Astrocyte of the spinal cord (primary cell): ENCODE results near the gene FBXL13.
"Not testable (repeated sequence)": the region's sequence is repeated elsewhere in the genome, so short reads cannot be mapped to it uniquely, and the experiment has no call there.

Experiments used
- DNase-seq: peaks from one replicate; pipeline ENCODE4 v3.0.0; 2011; ENCODE audit warnings: low read depth, low spot score
- H3K4me3 ChIP-seq: 2 replicates; pipeline ENCODE4 v1.5.1; 2011; ENCODE audit warnings: low read depth, mild to moderate bottlenecking, low read length, moderate library complexity
- in situ Hi-C: cut with HindIII; loops from 2 replicates; pipeline ENCODE4 v1.10.0; 2017; ENCODE audit warnings: low sequenced_read_pairs
- TF ChIP-seq, protein P1 (sequence below): IDR thresholded peaks from 2 replicates; pipeline ENCODE4 v1.5.1; 2012; ENCODE audit warnings: low read depth, mild to moderate bottlenecking, low read length, inconsistent platforms

The FBXL13 gene

DNA sequence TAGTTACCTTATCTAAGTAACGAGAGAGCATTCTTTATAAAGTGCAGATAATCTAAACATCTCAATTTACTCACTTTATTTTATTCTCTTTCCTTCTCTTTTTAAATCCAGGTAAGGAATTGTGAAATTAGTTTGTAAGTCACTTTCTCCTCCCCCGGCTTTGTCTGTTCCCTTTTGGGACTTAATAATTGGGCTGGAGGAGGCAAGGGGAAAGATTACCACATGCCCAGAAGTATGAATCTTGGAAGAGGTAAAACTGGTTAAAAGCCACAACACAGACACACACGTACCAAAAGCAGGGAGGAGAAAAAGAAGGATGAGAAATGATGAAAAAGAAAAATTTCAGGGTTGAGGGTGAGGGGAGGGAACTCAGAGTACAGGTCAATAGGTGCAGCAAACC, 225.1 kb downstream of the FBXL13 start:
- in situ Hi-C loops, result no loop called here
- TF ChIP-seq, protein P1, sequence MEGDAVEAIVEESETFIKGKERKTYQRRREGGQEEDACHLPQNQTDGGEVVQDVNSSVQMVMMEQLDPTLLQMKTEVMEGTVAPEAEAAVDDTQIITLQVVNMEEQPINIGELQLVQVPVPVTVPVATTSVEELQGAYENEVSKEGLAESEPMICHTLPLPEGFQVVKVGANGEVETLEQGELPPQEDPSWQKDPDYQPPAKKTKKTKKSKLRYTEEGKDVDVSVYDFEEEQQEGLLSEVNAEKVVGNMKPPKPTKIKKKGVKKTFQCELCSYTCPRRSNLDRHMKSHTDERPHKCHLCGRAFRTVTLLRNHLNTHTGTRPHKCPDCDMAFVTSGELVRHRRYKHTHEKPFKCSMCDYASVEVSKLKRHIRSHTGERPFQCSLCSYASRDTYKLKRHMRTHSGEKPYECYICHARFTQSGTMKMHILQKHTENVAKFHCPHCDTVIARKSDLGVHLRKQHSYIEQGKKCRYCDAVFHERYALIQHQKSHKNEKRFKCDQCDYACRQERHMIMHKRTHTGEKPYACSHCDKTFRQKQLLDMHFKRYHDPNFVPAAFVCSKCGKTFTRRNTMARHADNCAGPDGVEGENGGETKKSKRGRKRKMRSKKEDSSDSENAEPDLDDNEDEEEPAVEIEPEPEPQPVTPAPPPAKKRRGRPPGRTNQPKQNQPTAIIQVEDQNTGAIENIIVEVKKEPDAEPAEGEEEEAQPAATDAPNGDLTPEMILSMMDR, result no peak
- H3K4me3 ChIP-seq, result no peak overlapping the region

DNA sequence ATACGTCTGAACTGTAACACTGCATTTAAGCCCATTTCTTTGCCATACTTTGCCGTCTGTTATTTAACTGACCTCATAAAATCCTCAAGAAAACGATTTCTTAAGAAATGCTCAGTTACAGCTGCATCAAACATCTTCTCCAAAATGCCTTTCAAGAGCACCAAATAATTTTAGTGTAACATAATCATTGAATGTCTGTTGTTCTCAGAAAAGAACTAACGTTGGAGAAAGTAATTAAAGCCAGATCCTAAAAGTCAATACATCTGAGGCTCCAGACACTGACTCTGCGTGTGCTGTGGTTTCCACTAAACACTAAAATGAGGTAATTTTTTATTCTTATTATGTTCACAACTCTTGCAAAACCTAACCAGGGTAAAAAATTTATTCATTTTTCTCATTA, 225.5 kb downstream of the FBXL13 start:
- DNase-seq, result no peak

More for the DNA sequence above, 225.1 kb downstream of the FBXL13 start:
- no peak for DNase-seq

DNA sequence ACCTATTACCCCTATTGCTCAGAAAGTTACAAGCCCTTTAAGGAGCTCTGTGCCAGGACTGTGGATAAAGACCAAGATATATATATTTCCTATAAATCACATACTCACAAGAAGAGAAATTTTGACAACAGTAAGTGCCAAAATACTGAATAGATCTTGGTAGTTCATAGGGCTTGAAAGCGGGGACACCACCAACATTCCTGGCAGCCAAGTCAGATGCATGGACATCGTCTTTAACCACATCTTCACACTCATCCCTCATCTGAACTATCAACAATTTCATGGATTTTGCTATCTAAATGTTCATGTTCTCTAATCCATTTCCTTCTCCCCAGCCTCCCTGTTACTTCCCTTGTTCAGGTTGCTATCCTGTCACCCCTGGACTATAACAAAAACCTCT, 229.2 kb downstream of the FBXL13 start:
- no peak overlapping the region for H3K4me3 ChIP-seq
- in situ Hi-C loops, result no loop called here
- TF ChIP-seq, protein P1, result no peak
- no peak for DNase-seq

More for the DNA sequence above, 225.5 kb downstream of the FBXL13 start:
- in situ Hi-C loops, result no loop called here
- no peak overlapping the region for H3K4me3 ChIP-seq
- TF ChIP-seq, protein P1, result no peak

DNA sequence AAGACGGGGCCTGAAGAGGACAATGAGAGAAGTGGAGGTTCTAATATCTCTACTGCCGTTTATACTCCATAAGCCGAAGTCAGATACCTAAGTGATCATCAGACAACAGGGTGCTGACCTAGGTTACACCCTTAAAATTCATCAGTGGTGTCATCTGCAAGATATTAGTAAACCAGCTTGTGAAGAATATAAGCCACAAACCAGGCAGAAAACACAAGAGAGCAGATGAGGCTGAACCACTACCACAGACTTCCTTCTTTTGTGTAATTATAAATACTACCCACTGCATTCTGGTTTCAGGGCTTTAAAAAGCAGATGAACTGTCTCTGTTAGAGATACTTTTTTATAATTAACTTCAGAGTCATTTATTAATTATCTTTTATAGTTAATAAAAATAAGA, 230.7 kb downstream of the FBXL13 start:
- in situ Hi-C loops, result no loop called here
- TF ChIP-seq, protein P1, result no peak
- no peak overlapping the region for H3K4me3 ChIP-seq
- no peak for DNase-seq

DNA sequence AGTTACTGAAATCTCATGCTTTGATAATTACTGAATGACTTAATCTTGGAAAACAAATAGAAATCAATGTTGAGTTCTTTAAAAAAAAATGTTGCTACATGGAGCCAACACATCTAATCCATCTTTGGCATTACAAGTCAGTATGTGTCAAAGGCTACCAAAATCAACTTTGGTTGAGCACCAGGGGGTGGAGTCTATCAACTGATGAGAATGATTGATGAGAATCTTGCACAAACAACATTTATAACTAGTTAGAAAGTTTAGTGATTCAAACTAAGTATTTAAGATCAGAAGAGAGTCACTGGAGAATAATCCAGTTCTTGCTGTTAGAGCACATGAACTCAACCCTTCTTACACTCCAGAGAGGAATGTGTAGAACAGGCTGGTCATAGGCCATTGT, 232.3 kb downstream of the FBXL13 start:
- no peak overlapping the region for H3K4me3 ChIP-seq
- no peak for DNase-seq
- TF ChIP-seq, protein P1, result no peak
- in situ Hi-C loops, result no loop called here

DNA sequence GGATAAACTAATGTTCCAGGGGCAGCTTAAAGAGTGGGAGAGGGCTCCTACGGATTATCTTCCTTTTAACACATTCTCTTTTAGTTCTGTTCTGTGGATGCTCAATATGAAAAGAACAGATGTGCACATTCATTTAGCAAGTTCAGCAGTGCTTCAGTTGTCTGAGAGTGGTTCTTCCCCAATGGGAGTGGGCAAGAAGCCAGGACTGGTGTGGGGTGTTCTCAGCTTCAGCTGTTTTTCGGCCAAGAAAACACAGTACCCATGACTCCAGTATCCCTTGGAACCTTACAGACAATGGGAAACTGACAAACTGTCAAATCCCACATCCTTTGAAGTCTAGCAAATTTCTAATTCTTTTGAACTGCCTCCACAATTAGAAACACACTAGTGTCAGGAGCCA, 233.3 kb downstream of the FBXL13 start:
- DNase-seq, result peak; percentile 83
- TF ChIP-seq, protein P1, result no peak
- no peak overlapping the region for H3K4me3 ChIP-seq
- in situ Hi-C loops, result no loop called here

DNA sequence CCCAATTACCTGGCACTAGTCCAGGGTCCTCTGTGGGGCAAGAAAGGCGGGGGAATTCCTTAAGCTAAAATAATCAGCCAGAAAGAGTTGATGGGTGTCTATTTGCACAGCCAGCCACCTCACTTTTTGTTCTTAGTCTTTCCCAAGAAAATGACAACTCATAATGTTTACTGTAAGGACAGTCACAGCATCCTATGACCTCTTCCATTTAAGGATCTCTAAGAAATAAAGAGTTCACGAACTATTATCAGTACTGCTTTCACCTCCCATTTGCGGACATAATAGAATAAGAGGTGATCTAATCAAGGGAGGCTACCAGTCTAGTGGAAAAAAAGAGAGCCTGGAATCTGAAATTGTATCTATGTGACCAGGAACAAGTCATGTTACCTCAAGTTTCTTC, 234.2 kb downstream of the FBXL13 start:
- DNase-seq, result no peak
- TF ChIP-seq, protein P1, result no peak
- H3K4me3 ChIP-seq, result no peak overlapping the region
- in situ Hi-C loops, result no loop called here

DNA sequence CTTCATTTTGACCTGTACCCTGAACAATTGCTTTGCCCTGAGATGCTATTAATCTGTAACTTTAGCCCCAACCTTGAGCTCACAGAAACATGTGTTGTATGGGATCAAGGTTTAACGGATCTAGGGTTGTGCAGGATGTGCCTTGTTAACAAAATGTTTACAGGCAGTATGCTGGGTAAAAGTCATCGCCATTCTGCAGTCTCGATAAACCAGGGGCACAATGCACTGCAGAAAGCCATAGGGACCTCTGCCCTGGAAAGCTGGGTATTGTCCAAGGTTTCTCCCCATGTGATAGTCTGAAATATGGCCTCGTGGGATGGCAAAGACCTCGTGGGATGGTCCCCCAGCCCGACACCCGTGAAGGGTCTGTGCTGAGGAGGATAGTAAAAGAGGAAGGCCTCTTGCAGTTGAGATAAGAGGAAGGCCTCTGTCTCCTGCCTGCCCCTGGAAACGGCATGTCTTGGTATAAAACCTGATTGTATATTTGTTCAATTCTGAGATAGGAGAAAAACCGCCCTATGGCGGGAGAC, 236.0 kb downstream of the FBXL13 start:
- DNase-seq, H3K4me3 ChIP-seq, in situ Hi-C loops: not testable (repeated sequence)
